Measurements from ENCODE around the gene ARL4C. TPM values are rescaled to one million over a fixed set of nuclear protein-coding genes. Genes with fewer than 3 reads are reported as not detected.

The ARL4C gene
- polyA plus RNA-seq, 1 of the 3 experiments (the other 2 are of a cell fraction), result 24.0 TPM

DNA sequence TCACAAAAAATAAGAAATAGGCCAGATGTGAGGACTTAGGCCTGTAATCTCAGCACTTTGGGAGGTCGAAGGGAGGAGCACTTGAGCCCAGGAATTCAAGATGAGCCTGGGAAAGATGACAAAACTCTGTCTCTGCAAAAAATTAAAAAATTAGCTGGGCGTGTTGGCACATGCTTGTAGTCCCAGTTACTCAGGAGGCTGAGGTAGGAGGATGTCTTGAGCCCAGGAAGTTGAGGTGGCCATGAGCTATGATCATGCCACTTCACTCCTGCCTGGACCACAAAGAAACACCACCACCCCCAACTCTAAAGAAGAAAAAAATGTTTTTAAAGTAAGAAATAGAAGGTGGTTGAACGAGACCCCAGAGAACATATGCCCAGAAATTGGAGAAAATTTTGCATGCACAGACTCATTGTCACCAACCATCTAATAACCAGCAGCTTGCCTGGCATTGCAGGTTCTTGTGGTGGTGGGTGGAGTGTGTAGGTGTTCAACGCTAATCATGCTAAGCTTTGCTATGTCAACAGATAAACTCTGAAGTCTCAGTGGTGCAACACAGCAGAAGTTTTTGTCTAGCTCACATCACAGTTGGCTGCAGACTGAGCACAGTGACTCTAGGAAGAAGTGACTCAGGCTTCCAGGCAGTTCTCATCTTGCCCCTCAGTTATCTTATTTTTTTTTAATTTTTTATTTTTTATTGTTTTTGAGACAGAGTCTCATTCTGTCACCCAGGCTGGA lies 18.6 kb downstream of the ARL4C start:
- Histone ChIP-seq H4K20me1 (ENCODE audit: insufficient read depth) (no peaks in the 10 kb centered on the region), H3K27me3 (ENCODE audit: insufficient read depth) (no peaks in the 10 kb centered on the region), H3K4me1 (ENCODE audit: control insufficient read depth in 1 of 2, insufficient read depth in 2 of 2, low read depth in 1 of 2, low read length in 1 of 2) (no peaks in the 10 kb centered on the region; a peak in 1 of 4 replicates), H3K4me3 (ENCODE audit: low read depth in 2 of 2, low read length in 1 of 2) (no peak overlapping the region), H3F3A (replicated peaks; ENCODE audit: insufficient read depth) (no peaks in the 10 kb centered on the region), H3K9me3 (no peaks in the 10 kb centered on the region), H3K9me2 (no peaks in the 10 kb centered on the region), H3K27ac (ENCODE audit: low read depth in 2 of 2, low read length in 1 of 2) (no peak overlapping the region), H2AFZ (ENCODE audit: low read depth) (no peak overlapping the region), H3K79me2 (ENCODE audit: insufficient read depth) (no peaks in the 10 kb centered on the region), H3K36me3 (replicated peaks in 1 of 2; ENCODE audit: control insufficient read depth in 1 of 2, insufficient read depth in 2 of 2, low read length in 1 of 2) (no peaks in the 10 kb centered on the region), H3K9ac (no peak overlapping the region), H3K4me2 (no peak overlapping the region)
- ChIA-PET CTCF (no interaction called here), POLR2A (interaction anchor here (1.3 kb wide), 1 partner anchor 19 kb away, joined by 3 read pairs; the partner anchor contains the start of gene ARL4C)
- no peak for TF ChIP-seq YY1 (IDR thresholded peaks at IDR 0.05; ENCODE audit: low read depth)
- TF ChIP-seq JUND (IDR thresholded peaks at IDR 0.05), result no peak
- TF ChIP-seq FOXJ3 (CRISPR knock-in tag; IDR thresholded peaks at IDR 0.05), result no peak
- no peak for TF ChIP-seq RXRA (IDR thresholded peaks at IDR 0.05; ENCODE audit: borderline replicate concordance, low read depth)
- no peak for TF ChIP-seq RAD21 (IDR thresholded peaks at IDR 0.05; ENCODE audit: low read length)
- TF ChIP-seq ELF1 (IDR thresholded peaks at IDR 0.05), result no peak
- TF ChIP-seq TAF1 (IDR thresholded peaks at IDR 0.05; ENCODE audit: borderline replicate concordance, low read depth, low read length), result no peak
- no peak for TF ChIP-seq SMC3 (IDR thresholded peaks at IDR 0.05; ENCODE audit: low read depth, low read length)
- no peak for TF ChIP-seq FOSL2 (IDR thresholded peaks at IDR 0.05; ENCODE audit: borderline replicate concordance, low read depth)
- no peak for TF ChIP-seq RFX5 (IDR thresholded peaks at IDR 0.05; ENCODE audit: low read length)
- TF ChIP-seq EP300 (IDR thresholded peaks at IDR 0.05; ENCODE audit: borderline replicate concordance in 1 of 2, low read depth in 1 of 2, low read length in 1 of 2), result no peak
- no peak for TF ChIP-seq NFIC (IDR thresholded peaks at IDR 0.05; ENCODE audit: borderline replicate concordance)
- 64% methylated on average over 4 of the region's 4 CpGs for WGBS (ENCODE audit: low lambda C conversion rate)
- no peak for DNase-seq

DNA sequence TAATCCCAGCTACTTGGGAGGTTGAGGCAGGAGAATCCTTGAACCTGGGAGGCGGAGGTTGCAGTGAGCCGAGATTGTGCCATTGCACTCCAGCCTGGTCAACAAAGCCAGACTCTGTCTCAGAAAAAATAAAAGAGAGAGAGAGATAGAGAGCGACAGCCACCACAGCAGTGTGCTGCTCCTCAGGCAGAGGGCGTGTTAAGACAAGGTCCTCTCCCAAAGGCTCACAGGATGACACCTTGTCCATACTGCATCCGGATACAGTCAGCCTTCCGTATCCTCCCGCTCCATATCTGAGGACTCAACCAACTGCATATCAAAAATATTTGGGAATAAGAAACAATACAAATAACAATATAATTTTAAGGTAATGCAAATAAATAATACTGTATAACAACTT lies 20.1 kb downstream of the ARL4C start:
- no peak overlapping the region for H3K9ac ChIP-seq
- no peak overlapping the region for H3K4me3 ChIP-seq (ENCODE audit: low read depth in 2 of 2, low read length in 1 of 2)
- no peaks in the 10 kb centered on the region for H4K20me1 ChIP-seq (ENCODE audit: insufficient read depth)
- no peaks in the 10 kb centered on the region; a peak in 1 of 4 replicates for H3K4me1 ChIP-seq (ENCODE audit: control insufficient read depth in 1 of 2, insufficient read depth in 2 of 2, low read depth in 1 of 2, low read length in 1 of 2)
- 78% methylated on average over 7 of the region's 7 CpGs for WGBS (ENCODE audit: low lambda C conversion rate)
- no peak overlapping the region for H2AFZ ChIP-seq (ENCODE audit: low read depth)
- H3K4me2 ChIP-seq, result no peak overlapping the region
- no peaks in the 10 kb centered on the region for H3K9me2 ChIP-seq
- no peaks in the 10 kb centered on the region for H3F3A ChIP-seq (replicated peaks; ENCODE audit: insufficient read depth)
- ChIA-PET POLR2A (no interaction called here), CTCF (interaction anchor here (1.0 kb wide), 1 partner anchor 11 kb away, joined by 3 read pairs; no protein-coding TSS in a partner anchor)
- DNase-seq, result no peak
- H3K27ac ChIP-seq (ENCODE audit: low read depth in 2 of 2, low read length in 1 of 2), result no peak overlapping the region
- no peaks in the 10 kb centered on the region for H3K9me3 ChIP-seq
- no peaks in the 10 kb centered on the region for H3K27me3 ChIP-seq (ENCODE audit: insufficient read depth)
- no peaks in the 10 kb centered on the region for H3K79me2 ChIP-seq (ENCODE audit: insufficient read depth)
- no peaks in the 10 kb centered on the region for H3K36me3 ChIP-seq (replicated peaks in 1 of 2; ENCODE audit: control insufficient read depth in 1 of 2, insufficient read depth in 2 of 2, low read length in 1 of 2)
- TF ChIP-seq SMC3 (IDR thresholded peaks at IDR 0.05; ENCODE audit: low read depth, low read length) (no peak), EP300 (IDR thresholded peaks at IDR 0.05; ENCODE audit: borderline replicate concordance in 1 of 2, low read depth in 1 of 2, low read length in 1 of 2) (no peak), TCF12 (IDR thresholded peaks at IDR 0.05) (no peak), FOXM1 (IDR thresholded peaks at IDR 0.05; ENCODE audit: low read depth) (no peak), TAF1 (IDR thresholded peaks at IDR 0.05; ENCODE audit: borderline replicate concordance, low read depth, low read length) (no peak), ELF1 (IDR thresholded peaks at IDR 0.05) (no peak)

Data from SK-N-SH (cell line).